ENCODE results near the gene CEP131. TPM values are rescaled to one million over a fixed set of nuclear protein-coding genes. Genes with fewer than 3 reads are reported as not detected.

Gene CEP131
- total RNA-seq, 4 donors from 2014 or later: 3.5 to 77.6 (median 9.8) TPM

DNA sequence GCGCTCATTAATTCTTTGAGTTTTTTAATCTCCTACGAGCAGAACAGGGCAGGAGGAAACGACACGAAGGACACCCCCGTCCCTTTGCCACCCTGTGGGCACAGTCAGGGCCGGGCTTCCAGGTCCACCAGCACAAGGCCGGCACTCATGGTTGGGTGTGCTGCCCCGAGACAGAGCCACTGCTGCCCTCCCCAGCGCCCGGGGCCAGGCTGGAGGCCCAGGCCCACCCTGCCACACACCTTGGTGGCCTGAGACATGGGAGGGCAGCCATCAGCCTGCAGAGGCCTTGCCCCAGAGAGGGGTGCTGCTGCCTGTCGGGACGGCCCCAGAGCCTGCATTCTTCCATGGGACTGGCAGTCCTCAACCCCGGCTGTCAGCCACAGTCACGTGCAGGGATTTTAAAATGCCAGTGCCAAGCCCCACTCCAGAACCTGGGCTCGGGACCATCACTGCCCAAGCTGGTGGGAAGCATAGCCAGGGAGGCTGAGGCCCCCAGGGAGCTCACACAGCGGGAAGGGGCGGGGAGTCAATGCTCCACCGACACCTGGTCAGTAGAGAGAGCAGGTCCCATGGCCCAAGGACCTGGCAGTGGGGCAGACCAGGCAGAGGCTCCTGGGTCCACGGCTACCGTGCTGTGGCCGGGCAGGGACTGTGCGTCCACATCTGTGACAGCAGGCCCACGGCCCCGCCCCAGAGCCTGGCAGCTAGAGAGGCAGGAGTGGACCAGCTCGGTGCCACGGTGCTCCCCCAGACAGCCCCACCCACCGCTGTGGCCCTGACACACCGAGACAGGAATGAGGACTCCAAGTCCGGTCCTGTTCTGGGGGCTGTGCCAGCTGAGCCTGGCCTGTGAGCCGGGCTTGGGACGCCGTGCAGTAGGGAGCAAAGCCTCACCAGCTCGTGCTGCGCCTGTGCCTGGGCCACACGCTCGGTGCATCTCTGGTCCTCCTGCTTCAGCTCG is 27.5 kb downstream of the CEP131 start:
- TF ChIP-seq, protein P1, sequence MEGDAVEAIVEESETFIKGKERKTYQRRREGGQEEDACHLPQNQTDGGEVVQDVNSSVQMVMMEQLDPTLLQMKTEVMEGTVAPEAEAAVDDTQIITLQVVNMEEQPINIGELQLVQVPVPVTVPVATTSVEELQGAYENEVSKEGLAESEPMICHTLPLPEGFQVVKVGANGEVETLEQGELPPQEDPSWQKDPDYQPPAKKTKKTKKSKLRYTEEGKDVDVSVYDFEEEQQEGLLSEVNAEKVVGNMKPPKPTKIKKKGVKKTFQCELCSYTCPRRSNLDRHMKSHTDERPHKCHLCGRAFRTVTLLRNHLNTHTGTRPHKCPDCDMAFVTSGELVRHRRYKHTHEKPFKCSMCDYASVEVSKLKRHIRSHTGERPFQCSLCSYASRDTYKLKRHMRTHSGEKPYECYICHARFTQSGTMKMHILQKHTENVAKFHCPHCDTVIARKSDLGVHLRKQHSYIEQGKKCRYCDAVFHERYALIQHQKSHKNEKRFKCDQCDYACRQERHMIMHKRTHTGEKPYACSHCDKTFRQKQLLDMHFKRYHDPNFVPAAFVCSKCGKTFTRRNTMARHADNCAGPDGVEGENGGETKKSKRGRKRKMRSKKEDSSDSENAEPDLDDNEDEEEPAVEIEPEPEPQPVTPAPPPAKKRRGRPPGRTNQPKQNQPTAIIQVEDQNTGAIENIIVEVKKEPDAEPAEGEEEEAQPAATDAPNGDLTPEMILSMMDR (IDR thresholded peaks at IDR 0.05): no peak
- no peak for TF ChIP-seq POLR2A (IDR thresholded peaks at IDR 0.05)
- no peak for DNase-seq
- H3K9me3 ChIP-seq: no peaks in the 10 kb centered on the region
- H3K4me3 ChIP-seq: no peak overlapping the region
- no peak overlapping the region for H3K27ac ChIP-seq
- H3K27me3 ChIP-seq: no peaks in the 10 kb centered on the region
- H3K36me3 ChIP-seq: no peaks in the 10 kb centered on the region
- H3K4me1 ChIP-seq: no peaks in the 10 kb centered on the region

DNA sequence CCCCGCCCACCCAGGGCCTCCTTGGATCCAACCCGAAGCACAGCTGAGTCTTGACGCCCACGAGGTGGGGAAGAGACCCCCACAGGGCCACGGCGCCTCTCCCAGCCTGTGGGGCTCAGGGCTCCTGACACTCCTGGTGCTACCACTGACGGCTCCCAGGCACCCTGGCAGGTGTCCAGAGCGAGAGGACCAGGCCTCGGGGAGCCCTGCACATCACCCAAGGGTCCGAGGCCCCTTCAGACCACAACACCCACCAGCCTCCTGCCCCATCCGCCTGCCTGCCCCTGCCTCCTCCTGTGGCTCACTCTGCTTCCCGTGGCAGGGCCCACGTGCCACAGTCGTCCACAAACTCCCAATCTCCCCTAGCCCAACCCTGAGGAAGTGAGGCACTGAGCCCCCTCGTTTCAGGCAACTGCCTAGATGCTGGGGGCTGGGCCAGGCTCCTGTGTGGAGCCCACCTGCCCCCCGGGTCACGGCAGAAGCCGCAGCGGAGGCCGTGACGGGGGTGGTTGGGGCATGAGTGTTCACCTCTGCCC is 28.5 kb downstream of the CEP131 start:
- no peaks in the 10 kb centered on the region for H3K4me1 ChIP-seq
- no peaks in the 10 kb centered on the region for H3K36me3 ChIP-seq
- no peak for DNase-seq
- no peaks in the 10 kb centered on the region for H3K9me3 ChIP-seq
- no peak overlapping the region for H3K4me3 ChIP-seq
- TF ChIP-seq, protein P1 (IDR thresholded peaks at IDR 0.05): no peak
- no peaks in the 10 kb centered on the region for H3K27me3 ChIP-seq
- H3K27ac ChIP-seq: no peak overlapping the region

DNA sequence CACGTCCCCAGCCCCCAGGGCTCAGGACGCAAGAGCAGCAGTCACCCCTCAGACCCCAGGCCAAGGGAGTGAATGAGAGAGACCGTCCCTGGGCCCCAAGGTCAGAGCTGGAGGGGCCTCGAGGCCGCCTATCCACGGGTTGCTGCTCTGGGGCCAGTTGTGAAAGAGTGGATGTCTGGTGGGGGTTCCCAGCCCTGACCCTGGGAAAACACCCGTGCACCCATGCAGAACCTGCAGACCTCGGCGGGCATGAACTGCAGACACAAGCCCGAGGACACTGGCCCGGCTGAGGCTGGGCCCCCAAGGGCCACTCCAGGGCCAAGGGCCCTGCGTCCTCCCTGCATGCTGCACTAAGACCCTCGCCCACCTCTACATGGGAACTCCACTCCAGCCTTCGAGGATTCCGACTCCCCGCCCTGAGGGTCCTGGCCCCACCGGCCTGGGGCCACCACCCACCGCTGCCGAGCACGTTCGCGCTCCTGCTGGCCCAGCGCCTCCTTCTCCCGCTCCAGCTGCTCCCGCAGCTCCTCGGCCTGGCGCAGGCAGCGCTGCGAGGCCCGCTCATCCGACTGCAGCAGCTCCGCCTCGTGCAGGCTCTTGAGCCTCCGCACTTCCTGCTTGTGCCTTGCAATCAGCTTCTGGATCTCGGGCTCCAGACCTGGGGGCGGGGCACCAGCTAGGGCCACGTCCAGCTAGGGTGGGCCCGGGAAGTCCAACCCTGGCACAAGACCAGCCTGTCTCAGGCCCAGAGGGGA is 29.1 kb downstream of the CEP131 start:
- Histone ChIP-seq H3K9me3 (no peaks in the 10 kb centered on the region), H3K36me3 (no peaks in the 10 kb centered on the region), H3K4me3 (no peak overlapping the region), H3K4me1 (no peaks in the 10 kb centered on the region), H3K27me3 (no peaks in the 10 kb centered on the region), H3K27ac (no peak overlapping the region)
- no peak for TF ChIP-seq POLR2A (IDR thresholded peaks at IDR 0.05)
- TF ChIP-seq, protein P1 (IDR thresholded peaks at IDR 0.05): no peak
- DNase-seq: no peak

DNA sequence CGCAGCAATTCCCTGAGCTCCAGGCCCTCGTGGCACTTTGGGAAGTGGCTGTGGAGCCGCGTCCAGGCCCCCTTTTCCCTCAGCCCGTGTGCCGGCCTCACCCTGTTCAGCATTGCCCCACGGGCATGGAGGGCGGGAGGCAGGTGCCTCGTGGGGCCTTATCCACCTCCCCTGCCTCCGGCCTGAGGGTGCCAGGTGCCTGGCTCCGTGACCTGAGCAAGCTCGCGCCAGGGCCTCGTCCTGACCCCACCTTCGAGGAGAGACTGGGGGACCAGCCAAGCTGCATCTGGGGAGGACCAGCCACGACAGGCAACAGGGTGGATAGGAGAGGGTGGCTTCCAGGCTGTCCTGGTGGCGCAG is 29.7 kb downstream of the CEP131 start:
- H3K4me3 ChIP-seq: no peak overlapping the region
- H3K36me3 ChIP-seq: no peaks in the 10 kb centered on the region
- no peak overlapping the region for H3K27ac ChIP-seq
- no peak for DNase-seq
- H3K9me3 ChIP-seq: no peaks in the 10 kb centered on the region
- TF ChIP-seq POLR2A (IDR thresholded peaks at IDR 0.05): no peak
- TF ChIP-seq, protein P1 (IDR thresholded peaks at IDR 0.05): no peak
- H3K4me1 ChIP-seq: no peaks in the 10 kb centered on the region
- H3K27me3 ChIP-seq: no peaks in the 10 kb centered on the region

DNA sequence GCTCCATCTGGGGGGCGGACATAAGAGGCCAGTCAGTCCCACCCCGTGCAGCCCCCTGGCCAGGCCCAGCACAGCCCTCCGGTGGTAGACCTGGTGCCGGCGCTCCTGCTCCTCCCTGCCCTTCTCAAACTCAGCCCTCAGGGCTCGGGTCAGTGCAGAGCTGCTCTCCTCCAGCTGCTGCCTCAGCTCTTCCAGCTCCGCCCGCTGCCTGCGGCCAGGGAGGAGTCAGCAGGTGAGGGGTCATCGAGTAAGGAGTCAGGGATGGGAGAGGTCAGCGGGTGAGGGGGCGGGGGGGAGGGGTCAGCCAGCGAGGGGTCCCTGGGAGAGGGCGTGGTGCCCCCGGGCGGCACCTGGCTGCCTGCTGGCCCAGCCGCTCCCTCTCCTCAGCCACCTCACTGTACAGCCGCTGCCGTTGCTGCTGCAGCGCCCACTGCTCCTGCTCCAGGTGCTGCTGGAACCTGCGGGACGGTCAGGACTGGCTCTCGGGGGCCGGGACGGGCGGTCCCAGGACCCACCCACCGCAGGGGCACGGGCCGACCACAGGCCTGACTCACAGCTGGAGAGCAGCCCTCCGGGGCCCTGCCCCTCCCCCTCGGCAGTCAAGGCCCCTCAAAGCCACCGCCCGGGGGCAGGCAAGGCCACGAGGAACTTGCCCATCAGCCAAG is 30.2 kb downstream of the CEP131 start:
- H3K27ac ChIP-seq: no peak overlapping the region
- no peaks in the 10 kb centered on the region for H3K27me3 ChIP-seq
- H3K9me3 ChIP-seq: no peaks in the 10 kb centered on the region
- no peaks in the 10 kb centered on the region for H3K4me1 ChIP-seq
- no peak for DNase-seq
- TF ChIP-seq POLR2A (IDR thresholded peaks at IDR 0.05): no peak
- TF ChIP-seq, protein P1 (IDR thresholded peaks at IDR 0.05): no peak
- H3K4me3 ChIP-seq: no peak overlapping the region
- H3K36me3 ChIP-seq: no peaks in the 10 kb centered on the region
